ENCODE measurements around the gene KCNAB3. TPM values are rescaled to one million over a fixed set of nuclear protein-coding genes. Genes with fewer than 3 reads are reported as not detected.
A peak's percentile ranks its signal among the peaks of the same experiment; 100 is the strongest.

The KCNAB3 gene
- total and polyA plus RNA-seq, 9 of the 15 experiments (the other 6 are each of a cell fraction or from before 2014, with no cell fraction given) = 0.03 to 2.5 (median 1.1) TPM

DNA sequence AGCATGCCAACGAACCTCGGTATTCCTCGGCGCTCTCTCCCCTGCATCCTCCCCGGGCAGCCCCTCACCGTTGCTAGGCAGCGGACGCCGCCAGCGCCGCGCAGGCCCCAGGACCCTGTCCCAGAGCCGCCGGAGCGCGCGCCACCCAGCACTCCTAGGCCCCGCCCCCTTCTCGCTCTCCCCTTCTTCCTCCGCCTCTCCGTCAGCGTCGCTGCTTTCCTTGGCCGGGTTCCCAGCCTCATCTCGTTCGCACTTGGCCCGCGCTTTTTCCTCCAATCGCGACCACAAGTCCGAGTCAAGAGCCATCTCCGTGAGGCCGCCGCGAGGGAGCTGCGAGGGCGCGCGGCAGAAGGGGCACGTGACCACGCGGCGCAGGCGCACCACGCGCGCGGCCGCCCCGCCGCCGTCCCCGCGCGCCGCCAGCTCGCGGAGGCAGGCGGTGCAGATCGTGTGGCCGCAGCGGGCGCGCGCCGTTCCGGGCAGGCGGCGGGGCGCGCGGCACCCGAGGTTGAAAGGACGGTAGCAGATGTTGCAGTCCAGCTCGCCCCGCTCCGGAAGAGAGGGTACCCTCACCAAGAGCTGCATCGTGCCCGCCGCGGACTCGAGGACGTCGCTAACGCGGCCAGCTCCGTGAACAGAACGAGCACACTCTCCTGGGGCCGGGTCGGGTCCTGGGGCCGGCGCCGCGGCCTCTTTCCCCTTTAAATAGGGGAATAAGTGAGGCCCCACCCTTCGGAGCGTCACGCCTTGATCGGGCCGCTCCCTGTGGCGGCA is 13.9 kb downstream of the KCNAB3 start, which contains the start of gene RNF227 (continued):
- peak; percentile 76 for TF ChIP-seq REST (IDR thresholded peaks at IDR 0.05; ENCODE audit: borderline replicate concordance)
- no peak for TF ChIP-seq REST (CRISPR knock-in tag; IDR thresholded peaks at IDR 0.05; ENCODE audit: low read depth)
- no peak for TF ChIP-seq ZKSCAN3 (CRISPR knock-in tag; IDR thresholded peaks at IDR 0.05)
- TF ChIP-seq PREB (CRISPR knock-in tag; IDR thresholded peaks at IDR 0.05) = 0 out of 2 replicates have a peak, but pooled peaks have one; percentile 62
- TF ChIP-seq ZNF780A (CRISPR knock-in tag; IDR thresholded peaks at IDR 0.05) = no peak
- TF ChIP-seq, protein P1, sequence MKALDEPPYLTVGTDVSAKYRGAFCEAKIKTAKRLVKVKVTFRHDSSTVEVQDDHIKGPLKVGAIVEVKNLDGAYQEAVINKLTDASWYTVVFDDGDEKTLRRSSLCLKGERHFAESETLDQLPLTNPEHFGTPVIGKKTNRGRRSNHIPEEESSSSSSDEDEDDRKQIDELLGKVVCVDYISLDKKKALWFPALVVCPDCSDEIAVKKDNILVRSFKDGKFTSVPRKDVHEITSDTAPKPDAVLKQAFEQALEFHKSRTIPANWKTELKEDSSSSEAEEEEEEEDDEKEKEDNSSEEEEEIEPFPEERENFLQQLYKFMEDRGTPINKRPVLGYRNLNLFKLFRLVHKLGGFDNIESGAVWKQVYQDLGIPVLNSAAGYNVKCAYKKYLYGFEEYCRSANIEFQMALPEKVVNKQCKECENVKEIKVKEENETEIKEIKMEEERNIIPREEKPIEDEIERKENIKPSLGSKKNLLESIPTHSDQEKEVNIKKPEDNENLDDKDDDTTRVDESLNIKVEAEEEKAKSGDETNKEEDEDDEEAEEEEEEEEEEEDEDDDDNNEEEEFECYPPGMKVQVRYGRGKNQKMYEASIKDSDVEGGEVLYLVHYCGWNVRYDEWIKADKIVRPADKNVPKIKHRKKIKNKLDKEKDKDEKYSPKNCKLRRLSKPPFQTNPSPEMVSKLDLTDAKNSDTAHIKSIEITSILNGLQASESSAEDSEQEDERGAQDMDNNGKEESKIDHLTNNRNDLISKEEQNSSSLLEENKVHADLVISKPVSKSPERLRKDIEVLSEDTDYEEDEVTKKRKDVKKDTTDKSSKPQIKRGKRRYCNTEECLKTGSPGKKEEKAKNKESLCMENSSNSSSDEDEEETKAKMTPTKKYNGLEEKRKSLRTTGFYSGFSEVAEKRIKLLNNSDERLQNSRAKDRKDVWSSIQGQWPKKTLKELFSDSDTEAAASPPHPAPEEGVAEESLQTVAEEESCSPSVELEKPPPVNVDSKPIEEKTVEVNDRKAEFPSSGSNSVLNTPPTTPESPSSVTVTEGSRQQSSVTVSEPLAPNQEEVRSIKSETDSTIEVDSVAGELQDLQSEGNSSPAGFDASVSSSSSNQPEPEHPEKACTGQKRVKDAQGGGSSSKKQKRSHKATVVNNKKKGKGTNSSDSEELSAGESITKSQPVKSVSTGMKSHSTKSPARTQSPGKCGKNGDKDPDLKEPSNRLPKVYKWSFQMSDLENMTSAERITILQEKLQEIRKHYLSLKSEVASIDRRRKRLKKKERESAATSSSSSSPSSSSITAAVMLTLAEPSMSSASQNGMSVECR (CRISPR knock-in tag; IDR thresholded peaks at IDR 0.05) = peak; percentile 36; the same call in 1 of the 2 replicates
- TF ChIP-seq, protein P2, sequence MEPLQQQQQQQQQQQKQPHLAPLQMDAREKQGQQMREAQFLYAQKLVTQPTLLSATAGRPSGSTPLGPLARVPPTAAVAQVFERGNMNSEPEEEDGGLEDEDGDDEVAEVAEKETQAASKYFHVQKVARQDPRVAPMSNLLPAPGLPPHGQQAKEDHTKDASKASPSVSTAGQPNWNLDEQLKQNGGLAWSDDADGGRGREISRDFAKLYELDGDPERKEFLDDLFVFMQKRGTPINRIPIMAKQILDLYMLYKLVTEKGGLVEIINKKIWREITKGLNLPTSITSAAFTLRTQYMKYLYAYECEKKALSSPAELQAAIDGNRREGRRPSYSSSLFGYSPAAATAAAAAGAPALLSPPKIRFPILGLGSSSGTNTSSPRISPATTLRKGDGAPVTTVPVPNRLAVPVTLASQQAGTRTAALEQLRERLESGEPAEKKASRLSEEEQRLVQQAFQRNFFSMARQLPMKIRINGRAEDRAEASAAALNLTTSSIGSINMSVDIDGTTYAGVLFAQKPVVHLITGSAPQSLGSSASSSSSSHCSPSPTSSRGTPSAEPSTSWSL (CRISPR knock-in tag; IDR thresholded peaks at IDR 0.05; ENCODE audit: borderline replicate concordance) = peak; percentile 50; the same call in 1 of the 2 replicates
- TF ChIP-seq ZNF197 (CRISPR knock-in tag; IDR thresholded peaks at IDR 0.05; ENCODE audit: low read depth) = peak; percentile 75; the same call in 1 of the 2 replicates
- no peak for TF ChIP-seq THRAP3 (IDR thresholded peaks at IDR 0.05; ENCODE audit: borderline replicate concordance)
- TF ChIP-seq, protein P3, sequence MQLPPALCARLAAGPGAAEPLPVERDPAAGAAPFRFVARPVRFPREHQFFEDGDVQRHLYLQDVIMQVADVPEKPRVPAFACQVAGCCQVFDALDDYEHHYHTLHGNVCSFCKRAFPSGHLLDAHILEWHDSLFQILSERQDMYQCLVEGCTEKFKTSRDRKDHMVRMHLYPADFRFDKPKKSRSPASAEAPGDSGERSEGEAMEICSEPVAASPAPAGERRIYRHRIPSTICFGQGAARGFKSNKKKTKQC (CRISPR knock-in tag; IDR thresholded peaks at IDR 0.05) = peak; percentile 90

Data from K562 (cell line).